HuH-7 (cell line): ENCODE measurements around the gene PLXND1.
A peak's percentile ranks its signal among the peaks of the same experiment; 100 is the strongest.
"Not testable (repeated sequence)": the region's sequence is repeated elsewhere in the genome, so short reads cannot be mapped to it uniquely, and the experiment has no call there.

ENCODE experiments used
- DNase-seq: peaks from one replicate; pipeline ENCODE4 v3.0.0; 2011; ENCODE audit warnings: low spot score

The PLXND1 gene

GRCh38 chr3:129552287-129553050 is 54.0 kb downstream of the PLXND1 start:
- no peak for DNase-seq

DNA sequence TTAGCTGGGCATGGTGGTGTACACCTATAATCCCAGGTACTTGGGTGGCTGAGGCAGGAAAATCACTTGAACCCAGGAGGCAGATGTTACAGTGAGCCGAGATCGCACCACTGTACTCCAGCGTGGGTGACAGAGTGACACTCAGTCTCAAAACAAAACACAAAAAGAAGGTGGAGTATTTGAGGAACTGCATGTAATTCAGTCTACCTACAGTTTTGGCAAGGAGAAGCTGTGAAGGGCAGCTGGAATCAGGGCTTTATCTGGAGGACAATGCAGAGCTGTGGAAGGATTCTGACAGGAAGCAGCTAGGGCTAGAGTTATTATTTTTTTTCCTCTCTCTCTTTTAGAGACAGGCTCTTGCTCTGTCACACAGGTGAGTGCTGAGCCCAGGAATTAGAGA is 56.7 kb downstream of the PLXND1 start:
- DNase-seq = no peak

- no peak for DNase-seq
Measured at GRCh38 chr3:129549006-129549800, 57.3 kb downstream of the PLXND1 start.

- no peak for DNase-seq
Measured at GRCh38 chr3:129548104-129548965, 58.1 kb downstream of the PLXND1 start.

- no peak for DNase-seq
Measured at GRCh38 chr3:129547241-129547640, 59.2 kb downstream of the PLXND1 start.

DNA sequence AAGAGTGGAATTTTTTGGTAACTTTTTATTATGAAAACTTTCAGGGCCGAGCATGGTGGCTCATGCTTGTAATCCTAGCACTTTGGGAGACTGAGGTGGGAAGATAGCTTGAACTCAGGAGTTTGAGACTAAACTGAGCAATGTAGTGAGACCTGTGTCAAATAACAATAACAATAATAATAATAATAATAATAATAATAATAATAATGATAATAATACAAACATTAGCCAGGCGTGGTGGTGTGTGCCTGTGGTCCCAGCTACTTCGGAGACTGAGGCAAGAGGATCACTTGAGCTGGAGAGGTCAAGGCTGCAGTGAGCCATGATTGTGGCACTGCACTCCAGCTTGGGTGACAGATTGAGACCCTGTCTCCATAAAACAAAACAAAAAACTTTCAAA is 60.5 kb downstream of the PLXND1 start:
- DNase-seq = not testable (repeated sequence)

DNA sequence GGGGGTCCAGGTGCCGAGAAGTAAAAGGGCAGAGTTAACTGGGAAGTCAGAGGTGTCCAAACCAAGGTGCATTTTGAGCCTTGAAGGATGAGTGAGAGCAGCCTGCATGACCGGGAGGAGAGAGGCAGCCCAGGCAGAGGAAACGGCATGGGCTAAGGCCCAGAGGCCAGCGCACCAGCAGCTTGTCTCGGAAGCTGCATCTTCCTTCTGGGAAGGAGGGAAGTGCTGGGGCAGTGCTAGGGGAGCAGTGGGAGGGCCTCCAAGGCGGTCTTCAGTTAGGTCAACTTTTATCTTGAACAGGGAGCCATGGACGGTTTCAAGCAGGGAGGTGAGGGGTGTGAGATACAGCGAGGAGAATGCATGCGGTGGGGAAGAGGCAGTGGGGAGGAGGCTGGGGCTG is 62.5 kb downstream of the PLXND1 start:
- no peak for DNase-seq

DNA sequence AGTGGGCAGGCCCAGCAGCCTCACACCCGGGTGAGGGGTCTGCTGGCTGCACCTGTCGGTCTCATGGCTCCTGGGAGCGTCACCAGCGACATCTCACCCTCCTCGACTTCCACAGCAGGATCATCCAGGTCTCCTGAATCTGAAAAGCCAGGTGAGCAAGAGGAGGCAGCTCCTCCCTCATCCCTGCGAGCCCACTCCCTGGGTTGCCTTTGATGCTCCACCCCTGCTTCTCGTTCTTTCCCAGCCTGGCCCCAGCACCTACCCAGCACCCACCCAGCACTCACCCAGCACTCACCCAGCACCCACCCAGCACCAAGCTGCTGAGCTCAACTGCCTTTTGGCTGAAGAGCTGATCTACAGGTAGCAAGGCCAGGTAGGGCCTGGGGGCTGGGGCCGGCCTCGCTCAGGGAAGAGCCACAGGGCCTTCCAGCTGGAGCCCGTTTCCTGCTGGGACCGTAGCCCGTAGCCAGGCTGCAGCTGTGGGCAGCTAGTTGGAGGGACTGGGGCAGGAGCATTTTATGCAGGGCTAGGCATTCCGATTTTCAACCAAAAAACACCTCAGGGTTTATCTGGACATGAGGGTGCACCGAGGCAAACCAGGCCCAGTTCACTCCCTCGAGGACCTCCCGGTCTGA is 63.2 kb downstream of the PLXND1 start, which contains the start of gene H1-8:
Gene H1-8 (plus strand): TSS at position 20 of the 635 bp plus-strand sequence. CDS start 44 bp downstream, at position 64.
- no peak for DNase-seq

DNA sequence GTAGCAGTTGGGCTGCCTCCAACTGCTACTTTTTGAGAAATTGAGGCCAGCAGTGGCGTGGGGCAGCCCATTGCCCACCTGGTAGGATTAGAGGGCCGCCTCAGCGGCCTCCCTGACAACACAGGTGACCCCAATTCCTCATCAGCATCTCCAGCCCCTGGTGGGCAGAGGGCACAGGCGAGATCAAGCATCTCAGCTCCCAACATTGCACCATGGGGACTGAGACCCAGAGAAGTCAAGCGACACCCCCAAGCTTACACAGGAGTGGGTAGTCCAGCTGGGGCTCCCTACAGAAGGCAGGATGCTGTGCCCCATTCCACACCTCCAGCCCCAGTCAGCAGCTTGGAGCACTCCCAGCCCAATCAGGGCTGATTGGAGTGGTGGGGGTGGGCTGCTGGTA is 63.7 kb downstream of the PLXND1 start:
- no peak for DNase-seq

DNA sequence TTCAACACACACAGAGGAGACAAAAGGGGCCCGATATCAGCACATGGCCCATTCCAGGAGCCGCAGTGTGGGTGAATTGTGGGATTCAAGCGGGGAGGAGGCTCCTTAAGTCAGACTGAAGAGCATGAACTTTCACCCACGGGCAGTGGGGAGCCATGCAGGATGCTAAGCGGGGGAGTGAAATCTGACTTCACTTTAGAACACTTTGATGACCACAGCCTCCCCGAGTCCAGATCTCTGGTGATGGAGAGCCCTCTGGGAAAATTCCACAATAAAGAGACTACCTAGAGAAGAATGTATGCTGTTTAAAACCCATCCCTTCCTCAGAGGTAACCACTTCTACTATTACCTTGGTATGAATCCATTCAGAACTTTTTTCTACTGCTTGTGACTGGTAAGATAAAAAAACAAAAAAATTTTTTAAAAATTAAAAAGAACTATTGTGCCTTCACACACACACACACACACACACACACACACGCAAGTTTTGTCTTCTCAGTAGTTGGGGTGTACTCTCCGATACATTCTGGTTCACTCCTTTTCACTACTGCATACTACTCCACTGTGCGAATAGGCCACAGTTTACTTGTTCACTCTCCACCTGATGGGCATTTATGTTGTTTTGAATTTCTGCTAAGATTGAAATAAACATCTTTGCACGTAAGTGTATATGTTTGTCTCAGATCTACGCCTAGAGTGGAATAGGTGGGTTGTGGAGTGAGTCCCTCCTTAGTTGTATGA is 65.5 kb downstream of the PLXND1 start:
- no peak for DNase-seq

DNA sequence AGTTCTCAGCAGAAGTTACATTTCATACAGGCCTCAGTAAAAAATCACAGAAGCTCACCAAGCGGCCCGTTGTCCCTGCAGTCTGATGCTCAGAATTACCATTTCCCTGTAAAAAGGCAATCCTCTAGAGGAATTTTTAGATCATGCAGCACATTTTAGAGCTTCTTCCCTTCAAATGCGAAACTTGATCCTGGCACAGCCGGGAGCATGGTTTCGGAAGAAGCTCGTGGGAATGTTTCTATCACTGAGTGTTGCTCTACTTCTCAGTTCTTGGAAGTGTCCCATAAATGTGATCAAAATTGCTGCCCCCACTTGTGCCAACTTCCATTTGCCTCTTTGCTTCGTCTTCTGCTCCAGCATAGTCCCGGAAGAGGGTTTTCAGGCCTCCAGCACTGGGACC is 67.3 kb downstream of the PLXND1 start:
- DNase-seq = no peak

GRCh38 chr3:129536804-129537203 is 69.7 kb downstream of the PLXND1 start:
- DNase-seq = no peak

GRCh38 chr3:129536374-129536667 is 70.2 kb downstream of the PLXND1 start:
- DNase-seq = no peak

GRCh38 chr3:129535075-129535474 is 71.4 kb downstream of the PLXND1 start:
- peak; percentile 90 for DNase-seq

DNA sequence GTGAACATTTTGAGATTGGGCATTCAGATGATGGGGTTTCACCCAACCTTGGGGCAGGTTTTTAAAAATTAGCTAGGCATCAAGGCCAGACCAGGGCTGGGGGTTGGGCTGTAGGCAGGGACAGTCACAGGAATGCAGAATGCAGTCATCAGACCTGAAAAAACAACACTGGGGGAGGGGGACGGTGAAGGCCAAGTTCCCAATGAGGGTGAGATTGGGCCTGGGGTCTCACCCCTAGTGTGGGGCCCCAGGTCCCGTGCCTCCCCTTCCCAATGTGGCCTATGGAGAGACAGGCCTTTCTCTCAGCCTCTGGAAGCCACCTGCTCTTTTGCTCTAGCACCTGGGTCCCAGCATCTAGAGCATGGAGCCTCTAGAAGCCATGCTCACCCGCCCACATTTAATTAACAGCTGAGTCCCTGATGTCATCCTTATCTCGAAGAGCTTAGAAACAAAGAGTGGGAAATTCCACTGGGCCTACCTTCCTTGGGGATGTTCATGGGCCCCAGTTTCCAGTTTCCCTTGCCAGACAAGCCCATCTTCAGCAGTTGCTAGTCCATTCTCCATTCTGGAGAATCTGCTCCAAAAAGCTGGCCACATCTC is 71.9 kb downstream of the PLXND1 start:
- peak; percentile 55 for DNase-seq

GRCh38 chr3:129533406-129533805 is 73.1 kb downstream of the PLXND1 start:
- DNase-seq = no peak

GRCh38 chr3:129532261-129532660 is 74.2 kb downstream of the PLXND1 start:
- DNase-seq = no peak

GRCh38 chr3:129531699-129532098 is 74.8 kb downstream of the PLXND1 start:
- no peak for DNase-seq

GRCh38 chr3:129530821-129531220 is 75.7 kb downstream of the PLXND1 start:
- no peak for DNase-seq

DNA sequence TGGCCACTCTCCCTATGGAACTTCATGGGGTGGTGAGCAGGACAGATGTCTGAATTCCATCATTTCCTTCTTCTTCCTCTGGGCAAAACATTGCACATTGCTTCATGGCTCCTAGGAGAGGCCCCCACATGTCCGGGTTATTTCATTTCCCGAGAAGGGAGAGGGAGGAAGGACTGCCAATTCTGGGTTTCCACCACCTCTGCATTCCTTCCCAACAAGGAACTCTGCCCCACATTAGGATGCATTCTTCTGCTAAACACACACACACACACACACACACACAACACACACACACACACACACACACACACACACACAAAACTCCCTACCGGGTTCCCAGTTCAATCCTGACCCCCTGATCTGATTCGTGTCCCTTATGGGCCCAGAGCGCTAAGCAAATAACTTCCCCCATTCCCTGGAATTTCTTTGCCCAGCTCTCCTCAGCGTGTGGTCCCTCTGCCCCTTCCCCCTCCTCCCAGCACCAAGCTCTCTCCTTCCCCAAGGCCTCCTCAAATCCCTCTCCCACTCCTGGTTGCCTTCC is 76.2 kb downstream of the PLXND1 start:
- no peak for DNase-seq
